ENCODE results near the gene NANOS2.
"Not testable (repeated sequence)": the region's sequence is repeated elsewhere in the genome, so short reads cannot be mapped to it uniquely, and the experiment has no call there.

Gene NANOS2

GRCh38 chr19:45873219-45873772 lies 41.3 kb downstream of the NANOS2 start:
- DNase-seq, result no peak

GRCh38 chr19:45872095-45872919 lies 42.3 kb downstream of the NANOS2 start:
- DNase-seq, result no peak

- no peak for DNase-seq
Observed at GRCh38 chr19:45870798-45871197, 43.8 kb downstream of the NANOS2 start.

GRCh38 chr19:45867241-45867640 lies 47.3 kb downstream of the NANOS2 start:
- not testable (repeated sequence) for DNase-seq

GRCh38 chr19:45866400-45867176 lies 48.0 kb downstream of the NANOS2 start:
- no peak for DNase-seq

GRCh38 chr19:45865269-45865948 lies 49.2 kb downstream of the NANOS2 start:
- no peak for DNase-seq

- DNase-seq, result no peak
Observed at GRCh38 chr19:45864629-45865082, 49.9 kb downstream of the NANOS2 start.

GRCh38 chr19:45863840-45864628 lies 50.5 kb downstream of the NANOS2 start, which contains the start of gene FOXA3:
Gene FOXA3, plus strand, starts transcription at chr19:45864326. Its CDS starts 131 bp downstream, at chr19:45864457.
- peak; percentile 65 for DNase-seq

GRCh38 chr19:45863335-45863839 lies 51.2 kb downstream of the NANOS2 start:
- no peak for DNase-seq
